SK-N-SH treated with all-trans-retinoic acid at 6 μM for 48 hours (cell line): ENCODE measurements around the gene HAP1.

Experiments
- ATAC-seq: fragments of 200-7000 bp; cut with Tn5 transposase; 3 replicates; pipeline ENCODE4 v1.9.1; 2020; ENCODE audit warnings: mild to moderate bottlenecking, moderate library complexity
- ARNTL ChIP-seq: fragments of 450-650 bp; formaldehyde crosslinking; IDR thresholded peaks from 2 replicates; pipeline ENCODE4 v1.5.0; 2020; ENCODE audit warnings: low read depth, mild to moderate bottlenecking, moderate library complexity, borderline replicate concordance
- BACH2 ChIP-seq: fragments of 250-450 bp; sonication (Bioruptor Pico); IDR thresholded peaks from 2 replicates; pipeline ENCODE4 v1.9.0; 2021; ENCODE audit warnings: mild to moderate bottlenecking, borderline replicate concordance
- CSDC2 ChIP-seq: fragments of 250-450 bp; sonication (Bioruptor Pico); IDR thresholded peaks from 2 replicates; pipeline ENCODE4 v1.5.0; 2020; ENCODE audit warnings: mild to moderate bottlenecking, moderate library complexity
- CSRNP3 ChIP-seq: fragments of 250-450 bp; sonication (Bioruptor Pico); IDR thresholded peaks from 2 replicates; pipeline ENCODE4 v1.5.1; 2021; ENCODE audit warnings: mild to moderate bottlenecking, moderate library complexity
- GLIS3 ChIP-seq: fragments of 250-450 bp; sonication (Bioruptor Pico); IDR thresholded peaks from 2 replicates; pipeline ENCODE4 v1.5.0; 2020; ENCODE audit warnings: mild to moderate bottlenecking, moderate library complexity
- ISL1 ChIP-seq: fragments of 250-450 bp; sonication (Bioruptor Pico); IDR thresholded peaks from 2 replicates; pipeline ENCODE4 v2.1.2; 2022; ENCODE audit warnings: mild to moderate bottlenecking, moderate library complexity
- OSR1 ChIP-seq: fragments of 250-450 bp; sonication (Bioruptor Pico); IDR thresholded peaks from 2 replicates; pipeline ENCODE4 v1.8.0; 2022; ENCODE audit warnings: moderate library complexity, mild to moderate bottlenecking, inconsistent platforms
- PATZ1 ChIP-seq: fragments of 250-450 bp; sonication (Bioruptor Pico); IDR thresholded peaks from 2 replicates; pipeline ENCODE4 v1.8.0; 2020; ENCODE audit warnings: mild to moderate bottlenecking, moderate library complexity, borderline replicate concordance
- PPARA ChIP-seq: fragments of 250-450 bp; sonication (Bioruptor Pico); IDR thresholded peaks from 2 replicates; pipeline ENCODE4 v1.5.0; 2020; ENCODE audit warnings: mild to moderate bottlenecking, borderline replicate concordance
- RARB ChIP-seq: fragments of 250-450 bp; sonication (Bioruptor Pico); IDR thresholded peaks from 2 replicates; pipeline ENCODE4 v1.8.0; 2021; ENCODE audit warnings: mild to moderate bottlenecking, moderate library complexity
- SNAI2 ChIP-seq: fragments of 250-450 bp; sonication (Bioruptor Pico); IDR thresholded peaks from 2 replicates; pipeline ENCODE4 v1.5.0; 2020; ENCODE audit warnings: mild to moderate bottlenecking, moderate library complexity
- TCF4 ChIP-seq: fragments of 250-450 bp; sonication (Bioruptor Pico); IDR thresholded peaks from 2 replicates; pipeline ENCODE4 v1.8.0; 2021; ENCODE audit warnings: mild to moderate bottlenecking, moderate library complexity, borderline replicate concordance
- TOX ChIP-seq: fragments of 250-450 bp; sonication (Bioruptor Pico); IDR thresholded peaks from 2 replicates; pipeline ENCODE4 v1.8.0; 2021; ENCODE audit warnings: mild to moderate bottlenecking, moderate library complexity, borderline replicate concordance
- TSHZ2 ChIP-seq: fragments of 250-450 bp; sonication (Bioruptor Pico); IDR thresholded peaks from 2 replicates; pipeline ENCODE4 v1.5.0; 2020; ENCODE audit warnings: mild to moderate bottlenecking, moderate library complexity
- ZC3H10 ChIP-seq: fragments of 250-450 bp; sonication (Bioruptor Pico); IDR thresholded peaks from 2 replicates; pipeline ENCODE4 v1.5.1; 2021; ENCODE audit warnings: mild to moderate bottlenecking, moderate library complexity
- ZFP3 ChIP-seq: fragments of 250-450 bp; sonication (Bioruptor Pico); IDR thresholded peaks from 2 replicates; pipeline ENCODE4 v1.5.0; 2020; ENCODE audit warnings: mild to moderate bottlenecking, moderate library complexity
- ZFP30 ChIP-seq: fragments of 450-650 bp; formaldehyde crosslinking; IDR thresholded peaks from 2 replicates; pipeline ENCODE4 v1.5.0; 2022; ENCODE audit warnings: mild to moderate bottlenecking, moderate library complexity
- ZNF565 ChIP-seq: fragments of 450-650 bp; formaldehyde crosslinking; conservative IDR thresholded peaks from 2 replicates; pipeline ENCODE4 v1.5.0; 2020; ENCODE audit warnings: low read depth, mild to moderate bottlenecking, moderate library complexity
- ZNF70 ChIP-seq: fragments of 450-650 bp; formaldehyde crosslinking; IDR thresholded peaks from 2 replicates; pipeline ENCODE4 v1.5.0; 2020; ENCODE audit warnings: mild to moderate bottlenecking, moderate library complexity
- TF ChIP-seq, protein P1 (sequence below): fragments of 250-450 bp; sonication (Bioruptor Pico); IDR thresholded peaks from 2 replicates; pipeline ENCODE4 v1.8.0; 2021; ENCODE audit warnings: low read depth, mild to moderate bottlenecking, moderate library complexity, borderline replicate concordance
- TF ChIP-seq, protein P2 (sequence below): fragments of 250-450 bp; sonication (Bioruptor Pico); IDR thresholded peaks from 2 replicates; pipeline ENCODE4 v1.5.1; 2020; ENCODE audit warnings: low read depth, mild to moderate bottlenecking, moderate library complexity

The HAP1 gene

GRCh38 chr17:41739661-41740352, 5.4 kb upstream of the HAP1 start:
- TF ChIP-seq CSDC2 (CRISPR knock-in tag) (no peak), TSHZ2 (no peak), ZFP30 (CRISPR knock-in tag) (no peak), ZFP3 (no peak), ZNF565 (CRISPR knock-in tag) (no peak), RARB (CRISPR knock-in tag) (no peak), SNAI2 (CRISPR knock-in tag) (no peak), GLIS3 (CRISPR knock-in tag) (no peak), TOX (CRISPR knock-in tag) (no peak), ZC3H10 (CRISPR knock-in tag) (no peak)
- TF ChIP-seq, protein P1, sequence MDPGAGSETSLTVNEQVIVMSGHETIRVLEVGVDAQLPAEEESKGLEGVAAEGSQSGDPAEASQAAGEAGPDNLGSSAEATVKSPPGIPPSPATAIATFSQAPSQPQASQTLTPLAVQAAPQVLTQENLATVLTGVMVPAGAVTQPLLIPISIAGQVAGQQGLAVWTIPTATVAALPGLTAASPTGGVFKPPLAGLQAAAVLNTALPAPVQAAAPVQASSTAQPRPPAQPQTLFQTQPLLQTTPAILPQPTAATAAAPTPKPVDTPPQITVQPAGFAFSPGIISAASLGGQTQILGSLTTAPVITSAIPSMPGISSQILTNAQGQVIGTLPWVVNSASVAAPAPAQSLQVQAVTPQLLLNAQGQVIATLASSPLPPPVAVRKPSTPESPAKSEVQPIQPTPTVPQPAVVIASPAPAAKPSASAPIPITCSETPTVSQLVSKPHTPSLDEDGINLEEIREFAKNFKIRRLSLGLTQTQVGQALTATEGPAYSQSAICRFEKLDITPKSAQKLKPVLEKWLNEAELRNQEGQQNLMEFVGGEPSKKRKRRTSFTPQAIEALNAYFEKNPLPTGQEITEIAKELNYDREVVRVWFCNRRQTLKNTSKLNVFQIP (CRISPR knock-in tag) = no peak
- TF ChIP-seq, protein P2, sequence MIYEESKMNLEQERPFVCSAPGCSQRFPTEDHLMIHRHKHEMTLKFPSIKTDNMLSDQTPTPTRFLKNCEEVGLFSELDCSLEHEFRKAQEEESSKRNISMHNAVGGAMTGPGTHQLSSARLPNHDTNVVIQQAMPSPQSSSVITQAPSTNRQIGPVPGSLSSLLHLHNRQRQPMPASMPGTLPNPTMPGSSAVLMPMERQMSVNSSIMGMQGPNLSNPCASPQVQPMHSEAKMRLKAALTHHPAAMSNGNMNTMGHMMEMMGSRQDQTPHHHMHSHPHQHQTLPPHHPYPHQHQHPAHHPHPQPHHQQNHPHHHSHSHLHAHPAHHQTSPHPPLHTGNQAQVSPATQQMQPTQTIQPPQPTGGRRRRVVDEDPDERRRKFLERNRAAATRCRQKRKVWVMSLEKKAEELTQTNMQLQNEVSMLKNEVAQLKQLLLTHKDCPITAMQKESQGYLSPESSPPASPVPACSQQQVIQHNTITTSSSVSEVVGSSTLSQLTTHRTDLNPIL (CRISPR knock-in tag) = no peak
- ATAC-seq = peak; percentile 11; the same call in 2 of the 3 replicates

DNA sequence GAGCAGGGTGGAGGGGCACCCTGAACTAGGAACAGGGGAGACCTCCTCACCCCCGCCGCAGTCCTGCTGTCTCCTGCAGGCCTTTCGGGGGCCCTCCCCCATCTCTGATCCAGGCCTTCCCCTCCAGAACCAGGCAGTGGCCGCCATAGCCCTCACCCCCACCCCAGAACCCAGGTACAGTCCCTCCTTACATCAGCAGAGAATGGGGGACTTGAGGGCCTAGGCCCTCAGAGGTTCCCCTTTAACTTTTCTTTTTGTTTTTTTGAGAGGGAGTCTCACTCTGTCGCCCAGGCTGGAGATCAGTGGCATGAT, 4.3 kb upstream of the HAP1 start:
- TF ChIP-seq ZC3H10 (CRISPR knock-in tag) = no peak
- no peak for TF ChIP-seq RARB (CRISPR knock-in tag)
- no peak for TF ChIP-seq ZFP3
- no peak for TF ChIP-seq PPARA (CRISPR knock-in tag)
- TF ChIP-seq GLIS3 (CRISPR knock-in tag) = no peak
- no peak for TF ChIP-seq SNAI2 (CRISPR knock-in tag)
- TF ChIP-seq CSDC2 (CRISPR knock-in tag) = no peak
- no peak for TF ChIP-seq ISL1
- no peak for TF ChIP-seq PATZ1 (CRISPR knock-in tag)
- no peak for TF ChIP-seq CSRNP3 (CRISPR knock-in tag)
- no peak for TF ChIP-seq TCF4 (CRISPR knock-in tag)
- no peak for TF ChIP-seq ZNF565 (CRISPR knock-in tag)
- no peak for TF ChIP-seq TSHZ2
- TF ChIP-seq OSR1 (CRISPR knock-in tag) = no peak
- TF ChIP-seq TOX (CRISPR knock-in tag) = no peak
- TF ChIP-seq ZNF70 (CRISPR knock-in tag) = no peak
- no peak for TF ChIP-seq BACH2 (CRISPR knock-in tag)
- no peak for TF ChIP-seq ARNTL (CRISPR knock-in tag)
- no peak for ATAC-seq
